DND-41 (cell line): Measurements from ENCODE around the gene AQP4.

ENCODE experiments used
- ATAC-seq: fragments of 200-7000 bp; cut with Tn5 transposase; 3 replicates; pipeline ENCODE4 v1.9.1; 2021; ENCODE audit warnings: low read depth; ENCODE audit not compliant: insufficient read depth
- DNase-seq: peaks from one replicate; pipeline ENCODE4 v3.0.0-alpha.2; 2020
- H2AFZ ChIP-seq: 2 replicates; pipeline ENCODE4 v1.6.0; 2012; ENCODE audit warnings: low read depth, low read length
- H3K27ac ChIP-seq: 2 replicates; pipeline ENCODE4 v1.5.1; 2012; ENCODE audit warnings: low read length, inconsistent platforms
- H3K27me3 ChIP-seq: fragments of 200-600 bp; sonication (generic); 2 replicates; pipeline ENCODE4 v1.6.0; 2012; ENCODE audit warnings: low read length, mild to moderate bottlenecking, inconsistent platforms; ENCODE audit not compliant: insufficient read depth, poor library complexity
- H3K36me3 ChIP-seq: 2 replicates; pipeline ENCODE4 v1.5.1; 2012; ENCODE audit warnings: low read length, inconsistent platforms; ENCODE audit not compliant: insufficient read depth
- H3K4me1 ChIP-seq: 2 replicates; pipeline ENCODE4 v1.5.1; 2012; ENCODE audit warnings: mild to moderate bottlenecking, low read length; ENCODE audit not compliant: insufficient read depth
- H3K4me2 ChIP-seq: 2 replicates; pipeline ENCODE4 v1.6.0; 2012; ENCODE audit warnings: mild to moderate bottlenecking, moderate library complexity, low read length, inconsistent platforms; ENCODE audit not compliant: insufficient read depth
- H3K4me3 ChIP-seq, 2 experiments: fragments of 200-600 bp in 1 of 2; shearing (Covaris generic) in 1 of 2; 2 replicates each; pipeline ENCODE4 v1.5.1; 2012 to 2016; ENCODE audit warnings: inconsistent platforms in 2 of 2, low read length in 2 of 2, mild to moderate bottlenecking in 2 of 2, low read depth in 1 of 2, moderate library complexity in 1 of 2
- H3K79me2 ChIP-seq: 2 replicates; pipeline ENCODE4 v1.6.0; 2012; ENCODE audit warnings: low read length, inconsistent platforms; ENCODE audit not compliant: insufficient read depth
- H3K9ac ChIP-seq: 2 replicates; pipeline ENCODE4 v1.6.0; 2012; ENCODE audit warnings: low read depth, mild to moderate bottlenecking, inconsistent platforms, low read length, moderate library complexity
- H3K9me3 ChIP-seq: 2 replicates; pipeline ENCODE4 v1.5.1; 2012; ENCODE audit warnings: low read length, moderate library complexity, mild to moderate bottlenecking, inconsistent platforms; ENCODE audit not compliant: insufficient read depth, severe bottlenecking
- H4K20me1 ChIP-seq: 2 replicates; pipeline ENCODE4 v1.6.0; 2012; ENCODE audit warnings: low read length; ENCODE audit not compliant: insufficient read depth
- EZH2 ChIP-seq: IDR thresholded peaks from 3 replicates; pipeline ENCODE4 v1.6.1; 2012; ENCODE audit warnings: borderline replicate concordance, low read depth, mild to moderate bottlenecking, moderate library complexity, low read length, inconsistent platforms; ENCODE audit not compliant: severe bottlenecking
- TF ChIP-seq, protein P1 (sequence below): IDR thresholded peaks from 2 replicates; pipeline ENCODE4 v1.5.1; 2012; ENCODE audit warnings: borderline replicate concordance, low read length, moderate library complexity, mild to moderate bottlenecking; ENCODE audit not compliant: poor library complexity, severe bottlenecking; ENCODE audit errors: extremely low read depth

The AQP4 gene

DNA sequence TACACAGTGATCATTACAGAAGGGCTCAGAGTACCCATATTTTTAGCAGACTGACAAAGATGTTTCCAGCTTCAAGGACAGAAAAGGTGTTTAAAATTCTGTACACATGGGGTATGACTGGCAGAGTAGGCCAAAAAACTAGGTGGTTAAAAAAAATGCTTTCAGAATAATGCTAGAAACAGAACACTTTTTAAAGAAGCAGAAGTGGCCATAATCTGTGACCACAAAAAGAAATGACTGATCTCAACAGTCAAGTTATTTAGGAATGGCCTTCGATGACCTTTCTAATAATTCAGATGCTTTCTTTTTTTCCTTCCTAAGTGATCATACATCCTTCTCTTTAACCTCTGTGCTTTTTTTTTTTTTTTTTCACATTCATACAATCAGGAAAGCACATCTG, 4.1 kb upstream of the AQP4 start:
- Histone ChIP-seq H2AFZ (no peak overlapping the region; the same call in 1 of the 2 replicates), H3K9me3 (no peaks in the 10 kb centered on the region), H3K79me2 (no peaks in the 10 kb centered on the region), H3K27ac (no peak overlapping the region), H3K4me2 (no peak overlapping the region), H3K36me3 (no peaks in the 10 kb centered on the region), H3K27me3 (no peaks in the 10 kb centered on the region), H4K20me1 (no peaks in the 10 kb centered on the region), H3K4me1 (no peaks in the 10 kb centered on the region), H3K9ac (no peak overlapping the region), H3K4me3 (no peak overlapping the region)
- DNase-seq (no peak), ATAC-seq (no peak)
- TF ChIP-seq, protein P1, sequence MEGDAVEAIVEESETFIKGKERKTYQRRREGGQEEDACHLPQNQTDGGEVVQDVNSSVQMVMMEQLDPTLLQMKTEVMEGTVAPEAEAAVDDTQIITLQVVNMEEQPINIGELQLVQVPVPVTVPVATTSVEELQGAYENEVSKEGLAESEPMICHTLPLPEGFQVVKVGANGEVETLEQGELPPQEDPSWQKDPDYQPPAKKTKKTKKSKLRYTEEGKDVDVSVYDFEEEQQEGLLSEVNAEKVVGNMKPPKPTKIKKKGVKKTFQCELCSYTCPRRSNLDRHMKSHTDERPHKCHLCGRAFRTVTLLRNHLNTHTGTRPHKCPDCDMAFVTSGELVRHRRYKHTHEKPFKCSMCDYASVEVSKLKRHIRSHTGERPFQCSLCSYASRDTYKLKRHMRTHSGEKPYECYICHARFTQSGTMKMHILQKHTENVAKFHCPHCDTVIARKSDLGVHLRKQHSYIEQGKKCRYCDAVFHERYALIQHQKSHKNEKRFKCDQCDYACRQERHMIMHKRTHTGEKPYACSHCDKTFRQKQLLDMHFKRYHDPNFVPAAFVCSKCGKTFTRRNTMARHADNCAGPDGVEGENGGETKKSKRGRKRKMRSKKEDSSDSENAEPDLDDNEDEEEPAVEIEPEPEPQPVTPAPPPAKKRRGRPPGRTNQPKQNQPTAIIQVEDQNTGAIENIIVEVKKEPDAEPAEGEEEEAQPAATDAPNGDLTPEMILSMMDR: no peak
- TF ChIP-seq EZH2: no peak

GRCh38 chr18:26868968-26869586, 3.6 kb upstream of the AQP4 start:
- TF ChIP-seq, protein P1: no peak
- TF ChIP-seq EZH2: no peak
- no peak overlapping the region for H3K4me2 ChIP-seq
- no peaks in the 10 kb centered on the region for H3K4me1 ChIP-seq
- ATAC-seq (no peak), DNase-seq (no peak)
- no peaks in the 10 kb centered on the region for H3K36me3 ChIP-seq
- H3K79me2 ChIP-seq: no peaks in the 10 kb centered on the region
- no peak overlapping the region for H3K9ac ChIP-seq
- H3K9me3 ChIP-seq: no peaks in the 10 kb centered on the region
- H3K27me3 ChIP-seq: no peaks in the 10 kb centered on the region
- H3K27ac ChIP-seq: no peak overlapping the region
- no peak overlapping the region for H3K4me3 ChIP-seq
- no peak overlapping the region for H2AFZ ChIP-seq
- H4K20me1 ChIP-seq: no peaks in the 10 kb centered on the region

DNA sequence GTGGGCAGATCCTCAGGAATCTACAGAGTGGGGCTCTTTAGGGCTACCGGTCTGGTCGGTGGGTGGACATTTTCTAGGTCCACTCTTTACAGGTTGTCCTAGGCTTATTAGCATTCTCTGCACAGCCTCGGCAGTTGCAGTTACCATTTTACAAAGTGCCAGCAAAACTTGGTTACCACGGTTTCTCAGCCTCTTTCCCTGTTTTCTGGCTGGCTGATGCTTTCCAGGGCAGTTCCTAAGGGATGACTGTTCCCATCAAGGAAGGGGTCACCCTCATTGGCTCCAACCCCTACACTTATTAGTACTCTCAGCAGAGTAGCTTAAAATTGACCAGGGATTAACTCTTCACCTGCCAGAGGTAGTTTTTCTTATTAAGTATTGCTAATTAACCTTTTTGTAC, 2.0 kb upstream of the AQP4 start:
- H3K4me1 ChIP-seq: no peaks in the 10 kb centered on the region
- DNase-seq: no peak
- TF ChIP-seq, protein P1: no peak
- TF ChIP-seq EZH2: no peak
- H3K4me3 ChIP-seq: no peak overlapping the region
- H2AFZ ChIP-seq: 0 out of 2 replicates have a peak overlapping the region, but pooled peaks have one; percentile 4
- H3K9ac ChIP-seq: no peak overlapping the region
- H3K9me3 ChIP-seq: no peaks in the 10 kb centered on the region
- no peak for ATAC-seq
- H4K20me1 ChIP-seq: no peaks in the 10 kb centered on the region
- no peak overlapping the region for H3K4me2 ChIP-seq
- H3K36me3 ChIP-seq: no peaks in the 10 kb centered on the region
- H3K79me2 ChIP-seq: no peaks in the 10 kb centered on the region
- H3K27ac ChIP-seq: no peak overlapping the region
- H3K27me3 ChIP-seq: no peaks in the 10 kb centered on the region
